Left colon (tissue), 2 donors: ENCODE data around the gene CYP2R1. TPM values are rescaled to one million over a fixed set of nuclear protein-coding genes. Genes with fewer than 3 reads are reported as not detected.
A peak's percentile ranks its signal among the peaks of the same experiment; 100 is the strongest.
"Not testable (repeated sequence)": the region's sequence is repeated elsewhere in the genome, so short reads cannot be mapped to it uniquely, and the experiment has no call there.

Experiments
- ATAC-seq: fragments of 200-7000 bp; cut with Tn5 transposase; one replicate; pipeline ENCODE4 v1.9.1; 2020; ENCODE audit warnings: mild to moderate bottlenecking, moderate library complexity
- DNase-seq, 2 donors: peaks; one replicate each; pipeline ENCODE4 v3.0.0-alpha.2; 2020
- intact Hi-C, 2 donors: fragments of 100-400 bp; cut with DNase I in 1 of 2; cut with micrococcal nuclease in 1 of 2; formaldehyde crosslinking; loops; one replicate each; pipeline versions ENCODE4 v1.11.2 to v1.14.0; 2022; cut with DNase I, micrococcal nuclease
- total RNA-seq, 2 donors: library from RNA; stranded (reverse); fragmentation: NEBNext Ultra II Directional; extraction: Animal tissue kit (Norgen Biotek cat#: 25700); gene quantifications; one replicate each; pipeline ENCODE4 v1.2.1, GENCODE V29; 2021
- donor health status: DM: no; HTN: no; CAD: no.
- donor health status: DM: yes; HTN: yes; CAD: no.

The CYP2R1 gene
- total RNA-seq, 2 donors from 2014 or later: 19.1 to 21.8 TPM

GRCh38 chr11:14898906-14899305 is 6.9 kb upstream of the CYP2R1 start:
- ATAC-seq: peak; percentile 82

GRCh38 chr11:14898355-14898754 is 6.3 kb upstream of the CYP2R1 start:
- intact Hi-C loops: no loop called here
- DNase-seq: no peak
- no peak for ATAC-seq

More at GRCh38 chr11:14898906-14899305, 6.9 kb upstream of the CYP2R1 start:
- DNase-seq: no peak
- intact Hi-C loops: no loop called here

DNA sequence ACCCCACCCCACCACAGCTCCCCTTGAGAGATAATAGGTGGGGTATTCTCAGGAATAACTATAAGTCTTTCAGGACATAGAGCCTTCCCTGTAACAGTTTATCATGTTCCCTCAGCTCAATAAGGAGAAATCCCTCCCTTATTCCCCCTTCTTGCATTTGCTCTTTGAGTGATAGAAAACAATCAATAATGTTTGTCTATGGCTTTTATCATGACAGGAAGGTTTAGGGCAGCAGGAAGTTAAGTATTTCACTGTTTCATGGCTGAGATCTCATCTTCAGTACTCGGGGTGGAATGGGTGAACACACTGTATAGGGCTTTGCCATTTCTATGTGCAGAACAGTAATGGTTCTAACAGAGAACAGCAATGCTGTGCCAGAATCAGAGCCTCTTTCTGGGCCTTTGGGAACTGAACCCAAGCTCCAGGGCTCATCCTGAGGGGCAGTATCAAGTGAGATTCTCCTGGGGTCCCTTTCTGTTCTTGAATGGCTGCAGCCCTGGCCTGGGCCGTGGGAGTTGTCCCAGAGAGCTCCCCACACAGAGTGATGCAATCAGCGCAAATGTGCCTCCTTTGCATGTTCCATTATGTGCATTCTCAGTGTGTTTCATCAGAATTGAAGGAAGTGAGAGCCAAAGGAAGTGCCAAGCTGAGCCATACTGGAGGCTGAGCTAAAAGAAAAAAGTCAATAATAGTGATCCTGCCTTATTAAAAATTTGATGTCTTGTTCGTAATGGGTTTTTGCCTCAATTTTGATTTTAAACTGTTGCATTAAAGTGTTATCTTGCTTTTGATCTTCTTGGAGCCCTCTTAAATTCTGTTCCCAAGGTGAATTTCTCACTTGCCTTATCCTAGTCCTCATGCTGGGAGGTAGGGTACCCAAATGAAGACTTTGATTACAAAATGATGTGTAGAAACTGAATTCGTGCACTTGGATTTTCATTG is 2.9 kb upstream of the CYP2R1 start:
- intact Hi-C loops: no loop called here
- DNase-seq: peak; percentile 14 to 41
- ATAC-seq: no peak

- intact Hi-C loops: no loop called here
- DNase-seq (no peak), ATAC-seq (no peak)
Measured at GRCh38 chr11:14892577-14892976, 546 bp upstream of the CYP2R1 start.

- DNase-seq (peak; percentile 87 to 91), ATAC-seq (peak; percentile 74)
- intact Hi-C loops: no loop called here
Measured at GRCh38 chr11:14891143-14892035, 642 bp downstream of the CYP2R1 start.

- DNase-seq (no peak), ATAC-seq (peak; percentile 65)
- intact Hi-C loops: no loop called here
Measured at GRCh38 chr11:14886513-14886912, 5.5 kb downstream of the CYP2R1 start.

DNA sequence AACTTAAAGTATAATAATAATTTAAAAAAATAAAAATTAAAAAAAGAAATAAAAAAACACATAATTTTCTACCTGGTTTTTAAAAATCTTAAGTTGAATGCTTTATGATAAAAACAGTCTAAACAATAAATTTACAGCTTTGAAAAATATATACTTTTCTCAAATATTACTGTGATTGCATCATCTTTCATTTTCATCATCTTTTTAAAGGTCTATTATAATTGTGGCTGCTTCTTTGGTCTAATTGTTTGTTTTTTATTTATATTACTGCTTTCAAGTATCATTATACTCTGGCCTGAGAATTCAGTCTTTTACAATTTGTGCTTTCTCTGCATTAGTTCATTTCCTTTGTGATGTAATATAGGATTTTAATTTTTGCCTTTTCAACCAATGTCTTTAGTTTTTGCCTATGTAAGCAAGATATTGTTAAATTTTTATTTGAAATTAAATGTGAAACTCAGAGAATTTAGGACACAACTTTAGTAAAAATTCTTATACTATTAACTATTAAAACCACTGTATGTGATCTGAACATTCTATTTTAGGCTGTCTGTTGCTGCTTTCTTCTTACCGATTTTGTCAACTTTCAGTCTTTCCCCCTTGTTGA is 7.3 kb downstream of the CYP2R1 start:
- DNase-seq (no peak), ATAC-seq (no peak)
- intact Hi-C loops: no loop called here

DNA sequence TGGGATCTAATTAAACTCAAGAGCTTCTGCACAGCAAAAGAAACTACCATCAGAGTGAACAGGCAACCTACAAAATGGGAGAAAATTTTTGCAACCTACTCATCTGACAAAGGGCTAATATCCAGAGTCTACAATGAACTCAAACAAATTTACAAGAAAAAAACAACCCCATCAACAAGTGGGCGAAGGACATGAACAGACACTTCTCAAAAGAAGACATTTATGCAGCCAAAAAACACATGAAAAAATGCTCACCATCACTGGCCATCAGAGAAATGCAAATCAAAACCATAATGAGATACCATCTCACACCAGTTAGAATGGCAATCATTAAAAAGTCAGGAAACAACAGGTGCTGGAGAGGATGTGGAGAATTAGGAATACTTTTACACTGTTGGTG is 8.3 kb downstream of the CYP2R1 start:
- intact Hi-C loops, ATAC-seq: not testable (repeated sequence)

GRCh38 chr11:14882196-14882595 is 9.8 kb downstream of the CYP2R1 start:
- intact Hi-C loops: no loop called here
- DNase-seq (no peak), ATAC-seq (no peak)

More for the DNA sequence above, 8.3 kb downstream of the CYP2R1 start:
- not testable (repeated sequence) for DNase-seq

- DNase-seq (no peak), ATAC-seq (no peak)
- intact Hi-C loops: no loop called here
Measured at GRCh38 chr11:14881576-14882193, 10.3 kb downstream of the CYP2R1 start.

DNA sequence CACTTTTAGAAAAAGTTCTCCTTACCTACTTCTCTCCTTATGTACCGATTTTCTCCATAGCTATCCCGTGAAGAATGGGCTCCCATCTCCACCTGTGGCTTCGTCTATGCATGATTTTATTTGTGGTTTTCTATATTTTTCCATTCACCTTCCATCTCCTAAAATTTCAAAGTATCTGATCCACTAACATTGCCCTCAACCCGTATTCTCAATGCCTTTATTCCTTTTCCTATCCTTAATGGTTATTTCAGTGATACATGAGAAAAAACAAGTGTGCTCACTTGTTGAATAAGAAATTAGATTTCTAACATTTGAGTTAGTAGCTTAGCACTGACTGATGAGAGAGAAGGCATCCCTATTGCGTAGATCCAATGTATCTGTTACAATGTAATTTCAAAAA is 16.9 kb downstream of the CYP2R1 start:
- no peak for DNase-seq
- intact Hi-C loops: no loop called here
- no peak for ATAC-seq

GRCh38 chr11:14873632-14874031 is 18.4 kb downstream of the CYP2R1 start:
- DNase-seq: no peak
- intact Hi-C loops: no loop called here
- no peak for ATAC-seq

DNA sequence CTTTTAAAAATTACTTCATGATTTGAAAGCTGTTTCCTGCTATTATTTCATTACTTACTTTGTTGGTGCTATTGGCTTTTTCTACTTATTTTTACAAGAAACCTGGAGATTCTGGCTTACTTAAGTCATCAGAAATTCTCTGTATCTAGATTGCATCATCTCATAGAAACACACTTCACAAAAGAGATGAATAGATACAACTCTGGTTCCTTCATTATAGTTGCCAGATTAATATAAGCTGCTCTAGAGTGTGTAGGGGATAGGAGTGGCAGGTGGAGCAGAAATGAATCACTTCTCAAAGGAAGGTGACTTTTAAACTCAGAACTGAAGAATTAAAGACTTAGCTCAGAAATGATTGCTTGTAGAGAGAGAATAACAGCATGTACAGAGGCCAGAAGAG is 20.0 kb downstream of the CYP2R1 start:
- intact Hi-C loops: no loop called here
- no peak for DNase-seq
- no peak for ATAC-seq

DNA sequence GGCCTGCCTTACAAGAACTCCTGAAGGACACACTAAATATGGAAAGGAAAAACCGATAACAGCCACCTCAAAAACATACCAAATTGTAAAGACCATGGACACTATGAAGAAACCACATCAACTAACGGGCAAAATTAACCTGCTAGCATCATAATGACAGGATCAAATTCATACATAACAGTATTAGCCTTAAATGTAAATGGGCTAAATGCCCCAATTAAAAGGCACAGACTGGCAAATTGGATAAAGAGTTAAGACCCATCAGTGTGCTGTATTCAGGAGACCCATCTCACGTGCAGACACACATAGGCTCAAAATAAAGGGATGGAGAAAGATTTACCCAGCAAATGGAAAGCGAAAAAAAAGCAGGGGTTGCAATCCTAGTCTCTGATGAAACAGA is 28.3 kb downstream of the CYP2R1 start:
- ATAC-seq, DNase-seq, intact Hi-C loops: not testable (repeated sequence)

GRCh38 chr11:14861680-14862079 is 30.4 kb downstream of the CYP2R1 start:
- peak; percentile 97 for ATAC-seq
- DNase-seq: peak; percentile 71 to 78
- intact Hi-C loops: no loop called here

DNA sequence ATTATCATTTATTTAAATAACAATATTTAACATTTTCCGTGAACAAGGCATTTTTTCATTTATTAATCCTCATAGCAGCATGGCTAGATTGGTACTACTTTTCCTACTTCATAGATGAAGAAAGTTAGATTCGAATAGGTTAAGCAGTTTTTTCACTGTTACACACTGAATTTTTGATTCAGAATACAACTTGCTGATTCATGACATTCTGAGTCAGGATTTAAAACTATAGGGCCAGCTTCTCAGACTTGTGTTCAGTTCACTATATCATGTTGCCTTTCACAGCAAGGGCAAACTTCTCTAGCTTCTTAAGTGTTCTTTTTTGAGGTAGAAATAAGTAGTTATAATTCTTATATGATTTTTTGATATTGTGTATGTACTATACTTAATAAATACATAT is 31.5 kb downstream of the CYP2R1 start:
- no peak for ATAC-seq
- intact Hi-C loops: no loop called here
- no peak for DNase-seq

GRCh38 chr11:14858404-14858803 is 33.6 kb downstream of the CYP2R1 start:
- intact Hi-C loops: no loop called here
- ATAC-seq: no peak
- no peak for DNase-seq

DNA sequence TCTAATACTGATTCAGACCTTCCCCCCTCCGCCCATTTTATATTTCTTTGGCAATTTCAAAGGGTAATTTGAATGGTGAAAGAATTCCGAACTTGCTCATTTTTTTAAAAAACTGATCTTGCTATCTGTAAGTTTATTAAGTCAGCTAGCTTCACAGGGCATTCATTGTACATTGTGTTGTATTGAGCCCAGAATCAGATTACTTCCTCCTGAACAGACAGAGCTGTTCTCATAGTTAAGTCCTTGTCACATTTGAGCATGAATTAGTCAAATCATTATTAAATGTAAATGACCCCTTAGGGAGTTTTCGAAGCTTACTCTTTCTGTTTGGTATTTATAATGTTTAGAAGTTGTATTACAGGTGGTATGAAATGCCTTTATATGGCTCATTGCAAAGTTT is 34.4 kb downstream of the CYP2R1 start:
- ATAC-seq (no peak), DNase-seq (no peak)
- intact Hi-C loops: no loop called here

GRCh38 chr11:14855890-14856289 is 36.1 kb downstream of the CYP2R1 start:
- ATAC-seq (no peak), DNase-seq (no peak)
- intact Hi-C loops: no loop called here
